GM19351 (cell line): ENCODE measurements around the gene SOWAHB.

ENCODE experiments used
- ATAC-seq: cut with Tn5 transposase; IDR thresholded peaks from one replicate; pipeline ENCODE4 v1.9.1; 2021; ENCODE audit warnings: mild to moderate bottlenecking, moderate library complexity; ENCODE audit not compliant: unreplicated experiment

The SOWAHB gene

GRCh38 chr4:76856243-76857073, 41.5 kb downstream of the SOWAHB start:
- ATAC-seq = no peak

DNA sequence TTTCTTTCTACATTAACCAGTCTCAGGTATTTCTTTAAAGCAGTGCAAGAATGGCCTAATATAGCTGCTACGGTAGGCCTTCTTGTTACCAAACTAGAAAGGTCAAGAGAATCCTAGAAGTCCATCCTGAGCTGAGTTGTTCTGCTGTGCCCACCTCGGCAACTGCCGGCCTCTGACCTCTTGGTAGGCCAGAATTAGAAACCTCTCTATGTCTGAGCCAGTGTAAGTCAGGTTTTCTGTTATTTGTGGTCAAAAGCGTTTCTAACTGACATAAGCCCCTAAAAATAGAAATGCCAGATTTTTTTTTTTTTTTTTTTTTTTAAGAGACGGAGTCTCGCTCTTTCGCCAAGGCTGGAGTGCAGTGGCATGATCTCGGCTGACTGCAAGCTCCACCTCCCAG, 43.1 kb downstream of the SOWAHB start:
- ATAC-seq = peak; percentile 92

DNA sequence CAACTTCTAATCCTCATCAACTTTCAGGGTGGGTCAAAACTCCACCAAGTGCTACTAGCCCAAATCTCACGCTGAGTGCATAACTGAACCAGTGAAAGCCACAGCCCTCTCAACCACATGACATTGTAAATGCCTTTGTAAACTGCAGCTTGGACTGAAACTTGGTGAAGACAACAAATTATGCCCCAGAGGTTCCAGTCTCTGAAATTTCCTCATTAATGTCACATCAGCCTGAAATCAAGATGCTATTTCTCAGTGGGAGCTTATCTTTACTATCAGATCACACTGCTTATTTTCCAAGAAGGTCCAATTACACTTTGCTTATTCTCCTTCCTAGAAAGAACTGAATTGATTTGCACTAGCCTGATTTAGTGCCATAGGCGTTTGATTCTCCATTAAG, 46.6 kb downstream of the SOWAHB start:
- ATAC-seq = no peak

- no peak for ATAC-seq
These were observed 47.9 kb downstream of the SOWAHB start for GRCh38 chr4:76850010-76850441.
